Rectal smooth muscle tissue (tissue), 1 donor: Measurements from ENCODE around the gene SPTLC1.
"Not testable (repeated sequence)": the region's sequence is repeated elsewhere in the genome, so short reads cannot be mapped to it uniquely, and the experiment has no call there.

Experiments
- H3K27ac ChIP-seq: one replicate; pipeline ENCODE4 v1.7.0; 2013; ENCODE audit warnings: low read depth, low read length, inconsistent platforms
- H3K27me3 ChIP-seq: one replicate; pipeline ENCODE4 v1.7.0; 2013; ENCODE audit warnings: low read length; ENCODE audit not compliant: control insufficient read depth, insufficient read depth
- H3K36me3 ChIP-seq: one replicate; pipeline ENCODE4 v1.7.0; 2013; ENCODE audit warnings: low read length; ENCODE audit not compliant: control insufficient read depth, insufficient read depth
- H3K4me1 ChIP-seq: one replicate; pipeline ENCODE4 v1.7.0; 2013; ENCODE audit warnings: low read length; ENCODE audit not compliant: control insufficient read depth, insufficient read depth
- H3K4me3 ChIP-seq: one replicate; pipeline ENCODE4 v1.7.0; 2013; ENCODE audit warnings: low read length
- H3K9ac ChIP-seq: one replicate; pipeline ENCODE4 v1.7.0; 2013; ENCODE audit warnings: low read length

The SPTLC1 gene

DNA sequence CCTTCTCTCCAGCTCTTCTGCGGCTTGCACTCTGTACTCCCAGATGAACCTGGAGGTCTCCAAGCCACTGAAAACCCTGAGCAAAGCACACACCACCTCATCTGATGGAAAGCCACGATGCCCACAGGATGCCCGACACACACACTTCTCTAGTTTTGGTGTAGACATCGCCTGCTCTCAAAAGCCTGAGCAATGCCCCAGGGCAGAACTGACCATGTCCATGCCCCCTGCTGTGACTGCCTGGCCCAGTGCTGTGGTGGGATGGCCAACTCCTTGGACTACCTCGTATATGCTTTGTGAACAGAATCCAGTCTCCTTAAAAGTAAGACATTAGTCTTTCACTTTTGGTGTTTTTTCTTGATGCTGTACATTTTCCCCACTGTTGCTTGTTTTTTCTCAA lies 81.2 kb downstream of the SPTLC1 start:
- Histone ChIP-seq H3K4me3 (no peak overlapping the region), H3K36me3 (peaks cover 8% of the 10 kb centered on the region), H3K4me1 (peaks cover 27% of the 10 kb centered on the region), H3K9ac (no peak overlapping the region), H3K27ac (no peak overlapping the region), H3K27me3 (no peaks in the 10 kb centered on the region)

GRCh38 chr9:92033307-92033706 lies 81.9 kb downstream of the SPTLC1 start:
- H3K27me3 ChIP-seq = no peaks in the 10 kb centered on the region
- peaks cover 8% of the 10 kb centered on the region for H3K36me3 ChIP-seq
- no peak overlapping the region for H3K9ac ChIP-seq
- H3K27ac ChIP-seq = no peak overlapping the region
- H3K4me1 ChIP-seq = peaks cover 27% of the 10 kb centered on the region
- no peak overlapping the region for H3K4me3 ChIP-seq

DNA sequence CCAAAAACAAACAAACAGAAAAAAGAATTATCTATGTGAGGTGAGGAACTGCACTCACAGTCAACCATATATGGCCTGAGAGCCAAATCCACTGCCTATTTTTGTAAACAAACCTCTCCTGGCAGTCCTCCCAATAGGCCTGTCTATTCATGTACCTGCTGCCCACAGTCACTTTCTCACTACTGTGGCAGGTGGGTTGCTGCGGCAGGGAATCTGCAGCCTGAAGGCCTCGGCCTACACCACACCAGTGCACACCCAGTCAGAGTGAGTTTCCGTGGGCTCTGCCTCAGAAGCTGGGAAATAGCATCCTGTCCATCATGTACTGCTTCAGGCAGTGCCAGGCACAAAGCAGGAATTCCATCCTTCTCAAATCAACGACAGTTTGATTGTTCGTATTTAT lies 82.3 kb downstream of the SPTLC1 start:
- Histone ChIP-seq H3K4me1 (peaks cover 27% of the 10 kb centered on the region), H3K36me3 (peaks cover 8% of the 10 kb centered on the region), H3K27me3 (no peaks in the 10 kb centered on the region), H3K4me3 (no peak overlapping the region), H3K9ac (no peak overlapping the region), H3K27ac (no peak overlapping the region)

- Histone ChIP-seq H3K36me3 (peaks cover 8% of the 10 kb centered on the region), H3K27me3 (no peaks in the 10 kb centered on the region), H3K27ac (no peak overlapping the region), H3K9ac (no peak overlapping the region), H3K4me1 (peaks cover 7% of the 10 kb centered on the region), H3K4me3 (no peak overlapping the region)
Measured at GRCh38 chr9:92030367-92030766, 84.8 kb downstream of the SPTLC1 start.

- Histone ChIP-seq H3K4me3 (no peak overlapping the region), H3K36me3 (peaks cover 8% of the 10 kb centered on the region), H3K4me1 (no peaks in the 10 kb centered on the region), H3K27me3 (no peaks in the 10 kb centered on the region), H3K27ac (no peak overlapping the region), H3K9ac (no peak overlapping the region)
Measured at GRCh38 chr9:92029553-92029952, 85.7 kb downstream of the SPTLC1 start.

- H3K9ac ChIP-seq = no peak overlapping the region
- peaks cover 3% of the 10 kb centered on the region for H3K36me3 ChIP-seq
- H3K4me3 ChIP-seq = no peak overlapping the region
- H3K4me1 ChIP-seq = no peaks in the 10 kb centered on the region
- no peaks in the 10 kb centered on the region for H3K27me3 ChIP-seq
- no peak overlapping the region for H3K27ac ChIP-seq
Measured at GRCh38 chr9:92026206-92027002, 88.8 kb downstream of the SPTLC1 start.

DNA sequence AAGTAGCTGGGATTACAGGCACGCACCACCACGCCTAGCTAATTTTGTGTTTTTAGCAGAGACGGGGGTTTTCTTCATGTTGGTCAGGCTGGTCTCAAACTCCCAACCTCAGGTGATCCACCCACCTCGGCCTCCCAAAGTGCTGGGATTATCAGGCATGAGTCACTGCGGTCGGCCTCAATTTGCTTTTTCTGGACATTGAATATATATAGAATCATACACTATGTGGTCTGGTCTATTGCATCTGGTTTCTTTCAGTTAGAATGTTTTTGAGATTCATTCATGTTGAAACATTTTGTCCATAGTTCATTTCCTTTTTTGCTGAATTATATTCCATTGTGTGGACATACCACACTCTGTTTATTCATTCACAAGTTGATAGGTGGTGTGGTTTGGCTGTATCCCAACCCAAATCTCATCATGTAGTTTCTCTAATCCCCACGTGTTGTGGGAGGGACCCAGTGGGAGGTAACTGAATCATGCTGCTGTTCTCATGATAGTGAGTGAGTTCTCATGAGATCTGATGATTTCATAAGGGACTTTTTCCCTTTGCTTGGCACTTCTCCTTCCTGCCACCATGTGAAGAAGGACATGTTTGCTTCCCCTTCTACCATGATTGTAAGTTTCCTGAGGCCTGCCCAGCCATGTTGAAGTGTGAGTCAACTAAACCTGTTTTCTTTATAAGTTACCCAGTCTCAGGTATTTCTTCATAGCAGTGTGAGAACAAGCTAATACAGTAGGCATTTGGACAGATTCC lies 93.2 kb downstream of the SPTLC1 start:
- H3K27ac ChIP-seq, H3K4me1 ChIP-seq, H3K4me3 ChIP-seq, H3K36me3 ChIP-seq, H3K27me3 ChIP-seq, H3K9ac ChIP-seq: not testable (repeated sequence)

GRCh38 chr9:92019658-92020057 lies 95.6 kb downstream of the SPTLC1 start:
- Histone ChIP-seq H3K27me3 (no peaks in the 10 kb centered on the region), H3K36me3 (no peaks in the 10 kb centered on the region), H3K4me3 (no peak overlapping the region), H3K4me1 (no peaks in the 10 kb centered on the region), H3K9ac (no peak overlapping the region), H3K27ac (no peak overlapping the region)

- Histone ChIP-seq H3K9ac (no peak overlapping the region), H3K27ac (no peak overlapping the region), H3K4me1 (no peaks in the 10 kb centered on the region), H3K36me3 (no peaks in the 10 kb centered on the region), H3K4me3 (no peak overlapping the region), H3K27me3 (no peaks in the 10 kb centered on the region)
Measured at GRCh38 chr9:92010705-92011536, 104.3 kb downstream of the SPTLC1 start.

DNA sequence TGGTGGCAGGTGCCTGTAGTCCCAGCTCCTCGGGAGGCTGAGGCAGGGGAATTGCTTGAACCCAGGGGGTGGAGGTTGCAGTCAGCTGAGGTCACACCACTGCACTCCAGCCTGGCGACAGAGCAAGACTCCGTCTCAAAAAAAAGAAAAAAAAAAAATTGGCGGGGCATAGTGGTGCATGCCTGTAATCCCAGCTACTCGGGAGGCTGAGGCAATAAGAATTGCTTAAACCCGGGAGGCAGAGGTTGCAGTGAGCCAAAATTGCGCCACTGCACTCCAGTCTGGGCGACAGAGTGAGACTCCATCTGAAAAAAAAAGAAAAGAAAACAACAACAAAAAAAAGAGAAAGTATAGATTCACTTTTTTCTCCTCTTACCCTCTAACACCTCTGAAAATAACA lies 105.0 kb downstream of the SPTLC1 start:
- not testable (repeated sequence) for H3K36me3 ChIP-seq, H3K9ac ChIP-seq, H3K27me3 ChIP-seq, H3K4me3 ChIP-seq, H3K4me1 ChIP-seq, H3K27ac ChIP-seq

GRCh38 chr9:92008041-92008440 lies 107.2 kb downstream of the SPTLC1 start:
- Histone ChIP-seq H3K4me1 (no peaks in the 10 kb centered on the region), H3K27me3 (no peaks in the 10 kb centered on the region), H3K4me3 (no peak overlapping the region)

DNA sequence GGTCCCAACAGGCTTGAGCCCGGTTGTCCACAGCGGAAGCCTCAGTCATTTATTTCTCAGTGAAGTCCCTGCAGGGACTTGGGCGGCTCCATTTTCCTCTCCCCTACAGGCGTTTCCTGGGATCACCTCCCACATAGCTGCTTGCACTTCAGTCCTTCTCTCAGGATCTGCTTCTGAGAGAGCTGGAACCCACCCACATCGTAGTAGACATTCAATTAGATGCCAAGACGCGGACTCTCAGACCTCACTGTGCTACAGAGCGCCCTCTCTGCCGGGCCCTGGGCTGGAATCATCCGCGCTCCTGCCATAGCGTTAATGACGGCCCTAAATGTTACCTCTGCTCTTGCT lies 111.2 kb downstream of the SPTLC1 start:
- H3K27me3 ChIP-seq = no peaks in the 10 kb centered on the region
- no peak overlapping the region for H3K27ac ChIP-seq
- H3K36me3 ChIP-seq = no peaks in the 10 kb centered on the region
- no peaks in the 10 kb centered on the region for H3K4me1 ChIP-seq
- H3K4me3 ChIP-seq = no peak overlapping the region
- no peak overlapping the region for H3K9ac ChIP-seq

More at GRCh38 chr9:92008041-92008440, 107.2 kb downstream of the SPTLC1 start:
- Histone ChIP-seq H3K9ac (no peak overlapping the region), H3K36me3 (no peaks in the 10 kb centered on the region), H3K27ac (no peak overlapping the region)
